Fibroblast of peridontal ligament (primary cell): ENCODE data around the gene UGT1A8.

Experiments
- DNase-seq: peaks from one replicate; pipeline ENCODE4 v3.0.0-alpha.2; 2010; ENCODE audit errors: extremely low read depth

Gene UGT1A8

GRCh38 chr2:233764264-233764663 is 146.8 kb downstream of the UGT1A8 start:
- DNase-seq = peak; percentile 73

- DNase-seq = no peak
These were observed 147.3 kb downstream of the UGT1A8 start for GRCh38 chr2:233764761-233765160.

- DNase-seq = no peak
These were observed 149.0 kb downstream of the UGT1A8 start for GRCh38 chr2:233766416-233766815.

DNA sequence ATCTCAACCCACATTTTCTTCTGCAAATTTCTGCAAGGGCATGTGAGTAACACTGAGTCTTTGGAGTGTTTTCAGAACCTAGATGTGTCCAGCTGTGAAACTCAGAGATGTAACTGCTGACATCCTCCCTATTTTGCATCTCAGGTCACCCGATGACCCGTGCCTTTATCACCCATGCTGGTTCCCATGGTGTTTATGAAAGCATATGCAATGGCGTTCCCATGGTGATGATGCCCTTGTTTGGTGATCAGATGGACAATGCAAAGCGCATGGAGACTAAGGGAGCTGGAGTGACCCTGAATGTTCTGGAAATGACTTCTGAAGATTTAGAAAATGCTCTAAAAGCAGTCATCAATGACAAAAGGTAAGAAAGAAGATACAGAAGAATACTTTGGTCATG is 150.6 kb downstream of the UGT1A8 start:
- DNase-seq = no peak

DNA sequence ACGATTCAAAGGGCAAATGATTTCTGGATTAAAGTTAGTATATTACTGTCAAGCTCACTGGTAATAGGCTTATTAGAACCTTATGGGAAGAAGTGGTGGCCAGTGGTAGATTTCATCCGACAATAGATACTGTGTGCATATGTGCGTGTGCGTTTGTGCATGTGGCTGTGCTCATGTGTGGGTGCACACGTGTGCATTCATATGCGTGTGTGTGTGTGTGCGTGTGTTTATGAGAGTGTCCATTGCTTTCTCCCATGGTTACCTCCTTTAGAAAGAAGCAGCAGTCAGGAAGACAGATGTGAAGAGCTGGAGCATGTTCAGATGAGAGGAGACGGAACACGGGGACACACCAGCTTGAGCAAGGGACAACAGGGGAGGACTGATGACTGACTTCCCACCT is 151.8 kb downstream of the UGT1A8 start:
- DNase-seq = no peak

- DNase-seq = no peak
These were observed 154.7 kb downstream of the UGT1A8 start for GRCh38 chr2:233772153-233772552.

- no peak for DNase-seq
These were observed 155.2 kb downstream of the UGT1A8 start for GRCh38 chr2:233772583-233772982.

- no peak for DNase-seq
These were observed 156.4 kb downstream of the UGT1A8 start for GRCh38 chr2:233773854-233774253.

DNA sequence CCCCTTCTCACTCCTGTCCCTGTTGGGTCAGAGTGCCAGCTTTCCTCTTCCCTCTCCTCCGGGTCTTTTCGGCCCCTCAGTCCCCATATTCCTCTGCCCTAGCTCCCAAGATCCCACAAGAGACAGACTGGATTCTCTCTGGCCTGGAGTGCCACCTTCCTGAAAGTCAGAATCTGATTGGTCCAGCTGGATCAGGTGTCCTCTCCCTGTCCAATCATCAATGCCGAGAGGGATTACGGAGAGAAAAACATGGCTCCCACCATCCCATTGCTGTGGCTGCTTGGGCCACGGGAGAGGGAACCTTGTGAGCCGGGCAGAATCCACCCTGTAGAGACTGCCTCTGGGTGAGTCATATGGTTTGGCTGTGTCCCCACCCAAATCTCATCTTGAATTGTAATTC is 158.0 kb downstream of the UGT1A8 start:
- DNase-seq = no peak

GRCh38 chr2:233778030-233778429 is 160.6 kb downstream of the UGT1A8 start, which contains the start of gene MROH2A:
Gene MROH2A (plus strand): TSS chr2:233778330. CDS start chr2:233779359, 1,029 bp downstream.
- DNase-seq = no peak

GRCh38 chr2:233779722-233780121 is 162.3 kb downstream of the UGT1A8 start:
- no peak for DNase-seq

DNA sequence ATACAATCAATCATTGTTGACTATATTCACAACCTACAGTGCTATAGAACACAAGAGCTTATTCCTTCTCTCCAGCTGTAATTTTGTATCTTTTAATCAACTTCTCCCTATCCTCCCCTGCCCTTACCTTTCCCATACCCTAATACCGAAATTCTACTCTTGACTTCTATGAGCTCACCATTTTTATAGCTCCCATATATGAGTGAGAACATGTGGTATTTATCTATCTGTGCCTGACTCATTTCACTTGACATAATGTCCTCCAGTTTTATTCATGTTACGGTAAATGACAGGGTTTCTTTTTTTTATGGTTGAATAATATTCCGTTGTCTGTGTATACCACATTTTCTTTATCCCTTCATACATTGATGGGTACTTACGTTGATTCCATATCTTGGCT is 163.3 kb downstream of the UGT1A8 start:
- DNase-seq = no peak

GRCh38 chr2:233789554-233789953 is 172.1 kb downstream of the UGT1A8 start:
- no peak for DNase-seq

GRCh38 chr2:233791151-233791882 is 173.9 kb downstream of the UGT1A8 start:
- no peak for DNase-seq

GRCh38 chr2:233791883-233792329 is 174.5 kb downstream of the UGT1A8 start:
- no peak for DNase-seq

- no peak for DNase-seq
These were observed 175.3 kb downstream of the UGT1A8 start for GRCh38 chr2:233792720-233793119.

GRCh38 chr2:233793465-233794127 is 176.2 kb downstream of the UGT1A8 start:
- no peak for DNase-seq

GRCh38 chr2:233794128-233794658 is 176.8 kb downstream of the UGT1A8 start:
- no peak for DNase-seq

DNA sequence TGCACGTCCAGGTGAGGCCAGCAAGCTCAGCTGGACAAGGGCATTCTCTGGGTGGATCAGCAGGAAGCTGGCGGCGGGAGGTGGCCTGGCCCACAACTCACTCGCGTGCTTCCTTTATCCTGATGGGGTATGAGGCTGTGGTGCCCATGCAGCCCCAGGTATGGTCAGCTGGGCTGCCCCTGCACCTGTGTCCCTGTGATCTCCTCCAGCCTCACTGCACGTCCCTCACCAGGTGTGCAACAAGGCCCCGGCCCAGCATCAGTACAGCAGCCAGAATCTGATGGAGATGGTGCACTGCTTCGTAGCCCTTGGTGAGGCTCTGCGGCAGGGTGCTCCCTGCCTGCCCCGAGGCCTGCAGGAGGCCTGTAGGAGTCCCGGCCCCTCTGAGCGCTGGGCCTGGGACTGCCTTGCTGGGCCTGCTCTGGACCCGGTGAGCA is 178.3 kb downstream of the UGT1A8 start:
- DNase-seq = no peak

DNA sequence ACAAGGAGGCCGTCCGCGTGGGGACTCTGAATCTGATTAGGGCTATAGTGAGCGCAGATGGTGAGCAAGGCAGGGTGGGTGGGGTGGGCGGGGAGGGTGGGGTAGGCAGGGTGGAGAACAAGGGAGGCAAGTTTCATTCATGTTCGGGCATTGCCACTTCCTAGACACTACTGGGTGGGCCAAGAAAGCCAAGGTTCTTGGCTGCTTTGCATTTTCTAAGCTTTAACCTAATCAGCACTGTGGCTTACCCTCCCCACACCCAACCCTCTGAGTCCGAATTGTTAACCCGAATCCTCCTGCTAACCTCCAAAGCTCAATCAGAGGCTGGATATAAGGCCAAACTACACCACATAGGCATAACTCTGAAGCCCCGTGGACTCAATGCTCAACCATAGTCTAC is 178.8 kb downstream of the UGT1A8 start:
- DNase-seq = no peak

DNA sequence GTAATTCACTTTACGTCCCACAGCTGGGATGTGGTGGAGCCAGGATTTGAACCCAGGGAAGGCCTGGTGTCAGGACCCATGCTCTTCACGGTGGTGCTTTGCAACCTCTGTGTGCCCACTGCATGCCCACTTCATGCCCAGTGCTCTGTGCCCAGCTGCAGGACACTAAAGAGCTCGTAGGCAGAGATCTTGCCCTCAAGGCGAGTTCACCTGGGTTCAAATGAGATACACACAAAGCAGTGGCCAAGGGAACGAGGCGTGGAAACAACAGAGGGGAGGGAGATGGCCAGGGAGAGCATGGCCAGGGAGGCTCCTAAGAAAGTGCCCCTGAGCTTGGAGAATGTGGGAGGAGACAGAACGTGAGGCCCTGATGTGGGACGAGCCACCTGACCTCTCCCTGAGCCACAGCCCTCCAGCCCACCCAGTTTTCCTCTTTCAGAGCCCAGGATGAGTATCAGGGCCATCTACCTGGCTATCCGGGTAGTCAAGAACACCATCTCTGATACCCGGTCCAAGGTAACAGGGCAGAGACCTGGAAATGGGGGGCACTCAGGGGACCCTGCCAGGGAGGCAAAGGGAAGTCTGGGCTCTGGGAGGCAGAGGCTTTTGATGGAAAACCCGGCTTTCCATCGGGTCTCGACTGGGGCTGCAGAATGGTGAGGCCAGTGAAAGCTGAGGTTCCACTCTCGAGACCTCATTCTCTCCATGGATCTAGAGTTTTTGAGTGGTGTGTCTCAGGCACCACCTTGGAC is 181.1 kb downstream of the UGT1A8 start:
- no peak for DNase-seq

- no peak for DNase-seq
These were observed 181.7 kb downstream of the UGT1A8 start for GRCh38 chr2:233799087-233799665.
